Measurements from ENCODE around the gene MAP3K5.

DNA sequence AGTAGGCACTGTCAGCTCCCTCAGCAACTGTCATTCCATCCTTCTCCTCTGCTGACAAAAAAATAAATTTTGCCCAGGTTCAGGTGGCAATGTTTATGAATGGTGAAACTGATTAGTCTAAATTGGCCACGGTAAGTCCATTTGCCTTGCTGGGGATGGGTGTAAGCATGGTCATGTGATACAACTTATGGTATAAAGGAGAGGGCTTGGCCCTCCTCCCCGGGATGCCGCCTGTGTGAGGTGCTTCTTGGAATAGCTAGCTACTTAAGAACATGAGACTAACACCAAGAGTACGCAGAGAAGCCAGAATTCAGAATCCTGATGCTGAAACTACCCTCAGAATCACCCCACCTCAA is 147.7 kb downstream of the MAP3K5 start:
- no peak for TF ChIP-seq POLR2A (IDR thresholded peaks at IDR 0.05; ENCODE audit: low read depth)
- TF ChIP-seq, protein P1, sequence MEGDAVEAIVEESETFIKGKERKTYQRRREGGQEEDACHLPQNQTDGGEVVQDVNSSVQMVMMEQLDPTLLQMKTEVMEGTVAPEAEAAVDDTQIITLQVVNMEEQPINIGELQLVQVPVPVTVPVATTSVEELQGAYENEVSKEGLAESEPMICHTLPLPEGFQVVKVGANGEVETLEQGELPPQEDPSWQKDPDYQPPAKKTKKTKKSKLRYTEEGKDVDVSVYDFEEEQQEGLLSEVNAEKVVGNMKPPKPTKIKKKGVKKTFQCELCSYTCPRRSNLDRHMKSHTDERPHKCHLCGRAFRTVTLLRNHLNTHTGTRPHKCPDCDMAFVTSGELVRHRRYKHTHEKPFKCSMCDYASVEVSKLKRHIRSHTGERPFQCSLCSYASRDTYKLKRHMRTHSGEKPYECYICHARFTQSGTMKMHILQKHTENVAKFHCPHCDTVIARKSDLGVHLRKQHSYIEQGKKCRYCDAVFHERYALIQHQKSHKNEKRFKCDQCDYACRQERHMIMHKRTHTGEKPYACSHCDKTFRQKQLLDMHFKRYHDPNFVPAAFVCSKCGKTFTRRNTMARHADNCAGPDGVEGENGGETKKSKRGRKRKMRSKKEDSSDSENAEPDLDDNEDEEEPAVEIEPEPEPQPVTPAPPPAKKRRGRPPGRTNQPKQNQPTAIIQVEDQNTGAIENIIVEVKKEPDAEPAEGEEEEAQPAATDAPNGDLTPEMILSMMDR (IDR thresholded peaks at IDR 0.05) = no peak
- no peak for TF ChIP-seq EP300 (IDR thresholded peaks at IDR 0.05)
